Neural cell (in vitro differentiated cells): ENCODE measurements around the gene XRCC3. TPM values are rescaled to one million over a fixed set of nuclear protein-coding genes. Genes with fewer than 3 reads are reported as not detected.

Experiments
- H2AFZ ChIP-seq: fragments of 200-600, 300-800 bp; sonication (generic), shearing (Covaris generic); 2 replicates; pipeline ENCODE4 v1.6.0; 2014; ENCODE audit warnings: low read depth, mild to moderate bottlenecking, antibody characterized with exemption, low read length, moderate library complexity
- H3F3A ChIP-seq: fragments of 200-600 bp; shearing (Covaris generic); 2 replicates; pipeline ENCODE4 v1.6.1; 2016; ENCODE audit warnings: mild to moderate bottlenecking, moderate library complexity, mixed read lengths, antibody characterized with exemption, low read length; ENCODE audit not compliant: insufficient read depth, poor library complexity, severe bottlenecking
- H3K27ac ChIP-seq: fragments of 200-600, 300-800 bp; sonication (generic), shearing (Covaris generic); 2 replicates; pipeline ENCODE4 v1.5.1; 2014; ENCODE audit warnings: mild to moderate bottlenecking, low read length, moderate library complexity
- H3K27me3 ChIP-seq: fragments of 300-800, 200-600 bp; sonication (generic), shearing (Covaris generic); 2 replicates; pipeline ENCODE4 v1.6.0; 2014; ENCODE audit warnings: mild to moderate bottlenecking, low read depth, low read length, moderate library complexity; ENCODE audit not compliant: insufficient read depth
- H3K36me3 ChIP-seq: fragments of 300-800, 200-600 bp; sonication (generic), shearing (Covaris generic); 2 replicates; pipeline ENCODE4 v1.5.1; 2014; ENCODE audit warnings: mild to moderate bottlenecking, antibody characterized with exemption, low read length, moderate library complexity; ENCODE audit not compliant: insufficient read depth
- H3K4me2 ChIP-seq: fragments of 300-800, 200-600 bp; sonication (generic), shearing (Covaris generic); 2 replicates; pipeline ENCODE4 v1.6.0; 2014; ENCODE audit warnings: mild to moderate bottlenecking, low read length
- H3K4me3 ChIP-seq: fragments of 300-800, 200-600 bp; sonication (generic), shearing (Covaris generic); 2 replicates; pipeline ENCODE4 v1.5.1; 2014; ENCODE audit warnings: mild to moderate bottlenecking, low read length, moderate library complexity
- H3K79me2 ChIP-seq: fragments of 200-600 bp; shearing (Covaris generic); replicated peaks from 2 replicates; pipeline ENCODE4 v1.6.0; 2014; ENCODE audit warnings: mild to moderate bottlenecking, low read length, moderate library complexity; ENCODE audit not compliant: insufficient read depth
- H3K9ac ChIP-seq: fragments of 300-800, 200-600 bp; sonication (generic), shearing (Covaris generic); 2 replicates; pipeline ENCODE4 v1.6.1; 2016; ENCODE audit warnings: mild to moderate bottlenecking, low read length, mixed read lengths
- H3K9me2 ChIP-seq: fragments of 200-600 bp; shearing (Covaris generic); 2 replicates; pipeline ENCODE4 v1.6.1; 2016; ENCODE audit warnings: mild to moderate bottlenecking, low read length, mixed read lengths; ENCODE audit not compliant: insufficient read depth
- H3K9me3 ChIP-seq: fragments of 200-600, 300-800 bp; sonication (generic), shearing (Covaris generic); 2 replicates; pipeline ENCODE4 v1.6.1; 2016; ENCODE audit warnings: mild to moderate bottlenecking, mixed run types, low read length, moderate library complexity, mixed read lengths
- H4K20me1 ChIP-seq: fragments of 200-600 bp; shearing (Covaris generic); 2 replicates; pipeline ENCODE4 v1.6.1; 2016; ENCODE audit warnings: mild to moderate bottlenecking, mixed run types; ENCODE audit not compliant: insufficient read depth
- CTCF ChIP-seq: fragments of 450-650 bp; IDR thresholded peaks from 2 replicates; pipeline ENCODE4 v1.5.1; 2014; ENCODE audit warnings: antibody characterized with exemption, mild to moderate bottlenecking, moderate library complexity; ENCODE audit not compliant: poor library complexity, severe bottlenecking
- EP300 ChIP-seq: fragments of 450-650 bp; conservative IDR thresholded peaks from 2 replicates; pipeline ENCODE4 v1.6.1; 2014; ENCODE audit warnings: antibody characterized with exemption, mild to moderate bottlenecking, moderate library complexity; ENCODE audit not compliant: poor library complexity, severe bottlenecking
- EZH2 ChIP-seq: fragments of 200-600, 300-800 bp; shearing (Covaris generic), sonication (generic); IDR thresholded peaks from 2 replicates; pipeline ENCODE4 v1.6.1; 2014; ENCODE audit warnings: antibody characterized with exemption, low read length, borderline replicate concordance, mild to moderate bottlenecking; ENCODE audit not compliant: insufficient read depth, poor library complexity, severe bottlenecking
- MXI1 ChIP-seq: fragments of 450-650 bp; conservative IDR thresholded peaks from 2 replicates; pipeline ENCODE4 v1.6.1; 2014; ENCODE audit warnings: antibody characterized with exemption, mild to moderate bottlenecking; ENCODE audit not compliant: poor library complexity, severe bottlenecking
- POLR2AphosphoS5 ChIP-seq: IDR thresholded peaks from 2 replicates; pipeline ENCODE4 v1.6.1; 2012
- RAD21 ChIP-seq: fragments of 450-650 bp; conservative IDR thresholded peaks from 2 replicates; pipeline ENCODE4 v1.6.1; 2014; ENCODE audit warnings: antibody characterized with exemption, mild to moderate bottlenecking, moderate library complexity
- REST ChIP-seq: IDR thresholded peaks from 2 replicates; pipeline ENCODE4 v1.6.1; 2012; ENCODE audit warnings: borderline replicate concordance
- SMC3 ChIP-seq: fragments of 450-650 bp; conservative IDR thresholded peaks from 2 replicates; pipeline ENCODE4 v1.6.1; 2014; ENCODE audit warnings: antibody characterized with exemption, mild to moderate bottlenecking, moderate library complexity; ENCODE audit not compliant: poor library complexity
- TAF1 ChIP-seq: IDR thresholded peaks from 2 replicates; pipeline ENCODE4 v1.6.1; 2012; ENCODE audit warnings: low read depth
- polyA plus RNA-seq: library from polyadenylated mRNA; depleted of rRNA; stranded (reverse); fragments of >200 nt; gene quantifications from 2 replicates; pipeline ENCODE4 v1.2.3, GENCODE V29; 2014

Gene XRCC3
- polyA plus RNA-seq, 1 donor from 2014 or later: 14.6 TPM

- Histone ChIP-seq H4K20me1 (no peaks in the 10 kb centered on the region), H3K9ac (no peak overlapping the region), H3K27me3 (no peaks in the 10 kb centered on the region), H3K27ac (no peak overlapping the region), H3K79me2 (peaks cover 5% of the 10 kb centered on the region), H3F3A (no peaks in the 10 kb centered on the region), H3K9me2 (no peaks in the 10 kb centered on the region), H3K36me3 (no peaks in the 10 kb centered on the region), H3K4me2 (no peak overlapping the region), H3K4me3 (no peak overlapping the region), H3K9me3 (no peaks in the 10 kb centered on the region), H2AFZ (no peak overlapping the region)
- TF ChIP-seq POLR2AphosphoS5 (no peak), EP300 (no peak), SMC3 (no peak), REST (no peak), EZH2 (no peak), TAF1 (no peak), CTCF (no peak), MXI1 (no peak)
These were observed 52.7 kb downstream of the XRCC3 start for GRCh38 chr14:103662591-103662990.

GRCh38 chr14:103662029-103662428 lies 53.2 kb downstream of the XRCC3 start:
- H3K4me3 ChIP-seq: no peak overlapping the region
- no peak overlapping the region for H3K9ac ChIP-seq
- peaks cover 4% of the 10 kb centered on the region for H3K79me2 ChIP-seq
- no peaks in the 10 kb centered on the region for H3K36me3 ChIP-seq
- H2AFZ ChIP-seq: no peak overlapping the region
- no peaks in the 10 kb centered on the region for H3K9me3 ChIP-seq
- H4K20me1 ChIP-seq: no peaks in the 10 kb centered on the region
- no peaks in the 10 kb centered on the region for H3K9me2 ChIP-seq
- no peaks in the 10 kb centered on the region for H3K27me3 ChIP-seq
- no peak overlapping the region for H3K27ac ChIP-seq
- H3K4me2 ChIP-seq: no peak overlapping the region
- H3F3A ChIP-seq: no peaks in the 10 kb centered on the region
- no peak for TF ChIP-seq MXI1
- TF ChIP-seq SMC3: no peak
- TF ChIP-seq RAD21: no peak
- no peak for TF ChIP-seq REST
- no peak for TF ChIP-seq CTCF
- no peak for TF ChIP-seq POLR2AphosphoS5
- no peak for TF ChIP-seq EZH2
- TF ChIP-seq EP300: no peak
- TF ChIP-seq TAF1: no peak
